Stomach (tissue), 4 donors: ENCODE results near the gene SECISBP2.

ENCODE experiments used
- POLR2A ChIP-seq, 4 donors: fragments of 450-650 bp; IDR thresholded peaks; one replicate each; pipeline ENCODE4 v1.6.1; 2016; ENCODE audit warnings: antibody characterized with exemption in 4 of 4, control low read depth in 2 of 4, mild to moderate bottlenecking in 1 of 4, moderate library complexity in 1 of 4
- POLR2AphosphoS5 ChIP-seq, 3 donors: sonication (generic); formaldehyde crosslinking; IDR thresholded peaks; one replicate each; pipeline ENCODE4 v1.6.1; 2016; ENCODE audit warnings: antibody characterized with exemption in 3 of 3
- TF ChIP-seq, protein P1 (sequence below), 7 experiments: fragments of 450-650 bp in 4 of 7; fragments of 200-600 bp in 3 of 7; sonication (generic) in 3 of 7; IDR thresholded peaks; one replicate each; pipeline ENCODE4 v1.5.1; 2016 to 2019; ENCODE audit warnings: antibody characterized with exemption in 7 of 7, control low read depth in 2 of 7, mild to moderate bottlenecking in 1 of 7

DNA sequence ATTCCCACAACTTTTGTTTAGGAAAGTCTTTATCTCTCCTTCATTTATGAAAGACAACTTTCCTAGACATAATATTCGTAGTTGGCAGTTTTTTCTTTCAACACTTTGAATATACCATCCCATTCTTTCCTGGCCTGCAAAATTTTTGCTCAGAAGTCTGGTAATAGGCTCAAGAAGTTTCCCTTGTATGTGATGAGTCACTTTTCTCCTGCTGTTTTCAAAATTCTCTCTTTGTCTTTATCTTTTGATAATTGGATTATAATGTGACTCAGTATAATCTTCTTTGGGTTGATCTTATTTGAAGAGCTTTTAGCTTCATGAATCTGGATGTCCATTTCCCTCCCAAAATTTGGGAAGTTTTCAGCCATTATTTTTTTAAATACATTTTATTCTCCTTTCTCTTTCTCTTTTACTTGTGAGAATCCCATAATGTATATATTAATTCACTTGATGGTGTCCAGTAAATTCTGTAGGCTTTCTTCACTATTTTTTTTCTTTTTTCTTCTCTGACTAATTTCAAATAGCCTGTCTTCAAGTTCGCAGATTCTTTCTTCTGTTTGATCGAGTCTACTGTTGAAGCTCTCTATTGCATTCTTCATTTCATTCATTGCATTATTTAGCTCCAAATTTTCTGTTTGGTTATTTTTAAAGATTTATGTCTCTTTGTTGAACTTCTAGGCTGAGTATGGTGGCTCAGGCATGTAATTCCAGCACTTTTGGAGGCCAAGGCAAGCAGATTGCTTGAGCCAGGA is 44.6 kb upstream of the SECISBP2 start:
- TF ChIP-seq, protein P1, sequence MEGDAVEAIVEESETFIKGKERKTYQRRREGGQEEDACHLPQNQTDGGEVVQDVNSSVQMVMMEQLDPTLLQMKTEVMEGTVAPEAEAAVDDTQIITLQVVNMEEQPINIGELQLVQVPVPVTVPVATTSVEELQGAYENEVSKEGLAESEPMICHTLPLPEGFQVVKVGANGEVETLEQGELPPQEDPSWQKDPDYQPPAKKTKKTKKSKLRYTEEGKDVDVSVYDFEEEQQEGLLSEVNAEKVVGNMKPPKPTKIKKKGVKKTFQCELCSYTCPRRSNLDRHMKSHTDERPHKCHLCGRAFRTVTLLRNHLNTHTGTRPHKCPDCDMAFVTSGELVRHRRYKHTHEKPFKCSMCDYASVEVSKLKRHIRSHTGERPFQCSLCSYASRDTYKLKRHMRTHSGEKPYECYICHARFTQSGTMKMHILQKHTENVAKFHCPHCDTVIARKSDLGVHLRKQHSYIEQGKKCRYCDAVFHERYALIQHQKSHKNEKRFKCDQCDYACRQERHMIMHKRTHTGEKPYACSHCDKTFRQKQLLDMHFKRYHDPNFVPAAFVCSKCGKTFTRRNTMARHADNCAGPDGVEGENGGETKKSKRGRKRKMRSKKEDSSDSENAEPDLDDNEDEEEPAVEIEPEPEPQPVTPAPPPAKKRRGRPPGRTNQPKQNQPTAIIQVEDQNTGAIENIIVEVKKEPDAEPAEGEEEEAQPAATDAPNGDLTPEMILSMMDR (IDR thresholded peaks at IDR 0.05): no peak
- TF ChIP-seq POLR2A (IDR thresholded peaks at IDR 0.05): no peak
- no peak for TF ChIP-seq POLR2AphosphoS5 (IDR thresholded peaks at IDR 0.05)
